Body of pancreas (tissue), 4 donors: ENCODE results near the gene ZBTB38.

Experiments used
- POLR2A ChIP-seq, 3 donors: fragments of 450-650 bp; IDR thresholded peaks; one replicate each; pipeline ENCODE4 v1.6.1; 2016; ENCODE audit warnings: antibody characterized with exemption in 3 of 3, mild to moderate bottlenecking in 2 of 3
- TF ChIP-seq, protein P1 (sequence below), 7 experiments: fragments of 450-650 bp in 4 of 7; fragments of 200-600 bp in 3 of 7; sonication (generic) in 3 of 7; IDR thresholded peaks; one replicate each; pipeline ENCODE4 v1.5.1; 2016 to 2019; ENCODE audit warnings: antibody characterized with exemption in 7 of 7

DNA sequence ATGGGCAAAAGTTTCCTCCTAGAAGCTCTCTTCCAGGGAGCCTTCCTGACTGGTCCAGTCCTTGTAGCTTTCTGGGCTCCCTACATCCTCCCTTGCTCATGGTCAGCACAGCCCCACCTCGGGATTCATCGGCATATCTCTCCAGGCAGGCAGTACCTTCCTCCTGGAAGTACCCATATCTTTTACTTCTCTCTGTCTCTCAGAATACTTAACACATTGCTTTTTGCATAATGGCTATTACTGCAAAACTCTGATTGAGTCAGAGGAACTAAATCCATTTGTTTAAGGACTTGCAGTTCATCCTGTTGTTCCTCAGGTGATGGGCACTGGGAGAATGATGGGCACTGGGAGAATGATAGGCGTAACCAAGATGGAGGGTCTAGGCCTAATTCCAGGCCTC, 13.8 kb upstream of the ZBTB38 start:
- TF ChIP-seq POLR2A (IDR thresholded peaks at IDR 0.05), result no peak
- TF ChIP-seq, protein P1, sequence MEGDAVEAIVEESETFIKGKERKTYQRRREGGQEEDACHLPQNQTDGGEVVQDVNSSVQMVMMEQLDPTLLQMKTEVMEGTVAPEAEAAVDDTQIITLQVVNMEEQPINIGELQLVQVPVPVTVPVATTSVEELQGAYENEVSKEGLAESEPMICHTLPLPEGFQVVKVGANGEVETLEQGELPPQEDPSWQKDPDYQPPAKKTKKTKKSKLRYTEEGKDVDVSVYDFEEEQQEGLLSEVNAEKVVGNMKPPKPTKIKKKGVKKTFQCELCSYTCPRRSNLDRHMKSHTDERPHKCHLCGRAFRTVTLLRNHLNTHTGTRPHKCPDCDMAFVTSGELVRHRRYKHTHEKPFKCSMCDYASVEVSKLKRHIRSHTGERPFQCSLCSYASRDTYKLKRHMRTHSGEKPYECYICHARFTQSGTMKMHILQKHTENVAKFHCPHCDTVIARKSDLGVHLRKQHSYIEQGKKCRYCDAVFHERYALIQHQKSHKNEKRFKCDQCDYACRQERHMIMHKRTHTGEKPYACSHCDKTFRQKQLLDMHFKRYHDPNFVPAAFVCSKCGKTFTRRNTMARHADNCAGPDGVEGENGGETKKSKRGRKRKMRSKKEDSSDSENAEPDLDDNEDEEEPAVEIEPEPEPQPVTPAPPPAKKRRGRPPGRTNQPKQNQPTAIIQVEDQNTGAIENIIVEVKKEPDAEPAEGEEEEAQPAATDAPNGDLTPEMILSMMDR (IDR thresholded peaks at IDR 0.05), result no peak
